Mucosa of rectum (tissue), 2 donors: ENCODE measurements around the gene NPAT.

Experiments used
- H3K27ac ChIP-seq, 2 donors: one replicate each; pipeline ENCODE4 v1.7.0; 2013; ENCODE audit warnings: inconsistent platforms in 2 of 2, low read depth in 2 of 2, low read length in 2 of 2
- H3K27me3 ChIP-seq, 2 donors: one replicate each; pipeline ENCODE4 v1.7.0; 2013; ENCODE audit warnings: low read length in 2 of 2; ENCODE audit not compliant: control insufficient read depth in 2 of 2, insufficient read depth in 2 of 2
- H3K36me3 ChIP-seq, 2 donors: one replicate each; pipeline ENCODE4 v1.7.0; 2013; ENCODE audit warnings: low read length in 2 of 2; ENCODE audit not compliant: control insufficient read depth in 2 of 2, insufficient read depth in 2 of 2
- H3K4me1 ChIP-seq, 2 donors: one replicate each; pipeline ENCODE4 v1.7.0; 2013; ENCODE audit warnings: low read length in 2 of 2, mild to moderate bottlenecking in 1 of 2; ENCODE audit not compliant: control insufficient read depth in 2 of 2, insufficient read depth in 2 of 2
- H3K4me3 ChIP-seq, 2 donors: one replicate each; pipeline ENCODE4 v1.7.0; 2013; ENCODE audit warnings: low read length in 2 of 2
- H3K9ac ChIP-seq, 2 donors: one replicate each; pipeline ENCODE4 v1.7.0; 2013; ENCODE audit warnings: low read length in 2 of 2, low read depth in 1 of 2, mild to moderate bottlenecking in 1 of 2
- H3K9me3 ChIP-seq, 2 donors: one replicate each; pipeline ENCODE4 v1.7.0; 2013; ENCODE audit warnings: low read length in 2 of 2; ENCODE audit not compliant: control insufficient read depth in 2 of 2
- donor health status: healthy.
- donor health status: Normal muscosa, but diverticular disease.

Gene NPAT

DNA sequence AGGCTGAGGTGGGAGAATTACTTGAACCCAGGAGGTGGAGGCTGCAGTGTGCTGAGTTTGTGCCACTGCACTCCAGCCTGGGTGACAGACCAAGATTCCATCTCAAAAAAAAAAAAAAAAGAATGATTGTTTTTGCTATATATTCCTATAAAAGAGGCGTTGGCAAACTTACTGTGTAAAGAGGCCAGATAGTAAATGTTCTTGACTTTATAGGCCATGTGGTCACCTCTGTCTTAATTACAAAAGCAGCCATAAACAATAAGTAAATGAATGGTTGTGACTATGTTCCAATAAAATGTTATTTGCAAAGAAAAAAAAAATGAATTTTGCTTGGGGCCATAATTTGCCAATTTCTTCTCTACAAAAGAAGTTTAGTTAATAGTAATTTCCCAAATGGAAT, 12.8 kb upstream of the NPAT start:
- H3K4me3 ChIP-seq, result no peak overlapping the region
- H3K4me1 ChIP-seq, result peaks cover 2 to 3% of the 10 kb centered on the region in 2 donors
- H3K9me3 ChIP-seq, result no peaks in the 10 kb centered on the region
- no peak overlapping the region for H3K27ac ChIP-seq
- H3K36me3 ChIP-seq, result peaks cover 2 to 19% of the 10 kb centered on the region in 2 donors
- no peak overlapping the region for H3K9ac ChIP-seq
- no peaks in the 10 kb centered on the region for H3K27me3 ChIP-seq

DNA sequence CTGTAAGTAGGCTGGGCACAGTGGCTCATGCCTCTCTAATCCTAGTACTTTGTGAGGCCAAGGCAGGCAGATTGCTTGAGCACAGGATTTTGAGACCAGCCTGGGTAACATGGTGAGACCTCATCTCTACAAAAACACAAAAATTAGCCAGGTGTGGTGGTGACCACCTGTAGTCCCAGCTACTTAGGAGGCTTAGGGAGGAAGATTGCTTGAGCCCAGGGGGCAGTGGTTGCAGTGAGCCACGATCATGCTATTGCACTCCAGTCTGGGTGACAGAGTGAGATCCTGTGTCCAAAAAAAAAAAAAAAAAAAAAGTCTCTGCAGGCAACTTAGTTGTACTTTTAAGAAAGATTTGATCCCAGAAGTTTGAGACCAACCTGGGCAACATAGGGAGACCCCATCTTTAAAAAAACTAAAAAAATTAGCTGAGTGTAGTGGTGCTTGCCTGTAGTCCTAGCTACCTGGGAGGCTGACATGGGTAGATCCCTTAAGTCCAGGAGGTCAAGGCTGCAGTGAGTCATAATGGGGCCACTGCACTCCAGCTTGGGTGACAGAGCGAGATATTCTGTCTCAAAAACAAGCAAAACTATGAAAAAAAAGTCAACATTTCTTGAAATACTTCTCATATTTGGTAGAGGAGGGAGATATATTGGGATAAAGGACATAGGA, 11.0 kb upstream of the NPAT start:
- Histone ChIP-seq H3K27me3 (no peaks in the 10 kb centered on the region), H3K9me3 (no peaks in the 10 kb centered on the region), H3K4me3 (no peak overlapping the region), H3K4me1 (peaks cover 2 to 6% of the 10 kb centered on the region in 2 donors), H3K36me3 (peaks cover 10 to 22% of the 10 kb centered on the region in 2 donors), H3K9ac (no peak overlapping the region), H3K27ac (no peak overlapping the region)

- H3K27me3 ChIP-seq, result no peaks in the 10 kb centered on the region
- H3K9me3 ChIP-seq, result no peaks in the 10 kb centered on the region
- H3K36me3 ChIP-seq, result peaks cover 13 to 16% of the 10 kb centered on the region in 2 donors
- no peak overlapping the region for H3K9ac ChIP-seq
- H3K4me3 ChIP-seq, result no peak overlapping the region
- H3K27ac ChIP-seq, result no peak overlapping the region
- peaks cover 7 to 9% of the 10 kb centered on the region in 2 donors for H3K4me1 ChIP-seq
Measured at GRCh38 chr11:108228251-108228650, 5.8 kb upstream of the NPAT start.

GRCh38 chr11:108226036-108226435, 3.6 kb upstream of the NPAT start:
- H3K4me3 ChIP-seq, result no peak overlapping the region
- H3K36me3 ChIP-seq, result peaks cover 9 to 13% of the 10 kb centered on the region in 2 donors
- H3K27me3 ChIP-seq, result no peaks in the 10 kb centered on the region
- no peak overlapping the region for H3K9ac ChIP-seq
- peaks cover 10 to 14% of the 10 kb centered on the region in 2 donors for H3K4me1 ChIP-seq
- H3K27ac ChIP-seq, result peak overlapping the region in 1 of 2 donors; percentile 44
- H3K9me3 ChIP-seq, result no peaks in the 10 kb centered on the region

GRCh38 chr11:108224911-108225786, 2.7 kb upstream of the NPAT start:
- H3K27ac ChIP-seq, result peak overlapping the region; percentile 97
- peaks cover 7 to 10% of the 10 kb centered on the region in 2 donors for H3K36me3 ChIP-seq
- no peaks in the 10 kb centered on the region for H3K9me3 ChIP-seq
- H3K4me3 ChIP-seq, result peak overlapping the region in 1 of 2 donors; percentile 96
- peak overlapping the region in 1 of 2 donors; percentile 92 for H3K9ac ChIP-seq
- no peaks in the 10 kb centered on the region for H3K27me3 ChIP-seq
- peaks cover 10 to 19% of the 10 kb centered on the region in 2 donors for H3K4me1 ChIP-seq

GRCh38 chr11:108224366-108224765, 1.9 kb upstream of the NPAT start:
- peak overlapping the region; percentile 97 for H3K27ac ChIP-seq
- H3K36me3 ChIP-seq, result peaks cover 3 to 4% of the 10 kb centered on the region in 2 donors
- H3K9ac ChIP-seq, result peak overlapping the region; percentile 1 to 92
- no peaks in the 10 kb centered on the region for H3K9me3 ChIP-seq
- H3K4me3 ChIP-seq, result peak overlapping the region; percentile 96 to 99
- H3K4me1 ChIP-seq, result peaks cover 10 to 19% of the 10 kb centered on the region in 2 donors
- H3K27me3 ChIP-seq, result no peaks in the 10 kb centered on the region

DNA sequence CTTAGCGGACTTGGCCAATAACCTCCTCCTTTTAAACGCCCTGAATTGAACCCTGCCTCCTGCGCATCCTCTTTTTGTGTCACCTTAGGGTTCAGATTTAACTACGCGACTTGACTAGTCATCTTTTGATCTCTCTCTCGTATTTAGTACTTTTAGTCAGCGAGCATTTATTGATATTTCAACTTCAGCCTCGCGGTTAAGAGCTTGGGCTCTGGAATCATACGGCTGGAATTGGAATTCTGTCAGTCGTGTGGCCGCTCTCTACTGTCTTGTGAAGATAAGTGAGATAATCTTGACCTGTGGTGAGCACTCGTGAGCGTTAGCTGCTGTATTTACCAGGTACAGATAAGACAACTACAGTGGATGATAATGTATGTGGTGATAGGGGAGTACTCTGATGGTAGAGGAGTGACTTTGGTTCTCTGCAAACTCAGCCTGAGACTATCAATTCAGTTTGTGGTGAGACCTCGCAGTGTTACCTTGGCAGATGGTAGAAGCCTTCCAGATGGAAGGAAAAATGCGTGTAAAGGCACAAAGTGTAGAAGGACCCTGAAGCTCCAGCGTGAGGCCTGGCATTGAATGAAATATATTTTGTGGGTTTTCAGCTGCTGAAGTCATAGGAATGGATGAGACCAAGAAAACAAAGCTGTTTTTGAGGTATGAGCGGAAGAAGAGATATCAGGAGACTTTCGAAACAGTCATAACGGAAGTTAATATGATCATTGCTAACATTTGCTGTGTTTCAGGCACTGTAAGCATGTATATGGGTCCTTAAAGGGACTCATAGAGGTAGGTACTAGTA, 1.1 kb upstream of the NPAT start:
- Histone ChIP-seq H3K4me1 (peaks cover 9 to 19% of the 10 kb centered on the region in 2 donors), H3K27me3 (no peaks in the 10 kb centered on the region), H3K36me3 (peaks cover under 1 to 3% of the 10 kb centered on the region in 2 donors), H3K4me3 (peak overlapping the region; percentile 96 to 99), H3K27ac (peak overlapping the region; percentile 97), H3K9me3 (no peaks in the 10 kb centered on the region), H3K9ac (peak overlapping the region; percentile 81 to 92)

GRCh38 chr11:108221911-108222573, 396 bp downstream of the NPAT start:
- Histone ChIP-seq H3K36me3 (no peaks in the 10 kb centered on the region), H3K27ac (peak overlapping the region; percentile 95 to 97), H3K27me3 (no peaks in the 10 kb centered on the region), H3K4me1 (peaks cover 7 to 19% of the 10 kb centered on the region in 2 donors), H3K9me3 (no peaks in the 10 kb centered on the region), H3K4me3 (peak overlapping the region; percentile 91 to 99), H3K9ac (peak overlapping the region; percentile 94 to 98)

- H3K27me3 ChIP-seq, result no peaks in the 10 kb centered on the region
- H3K4me1 ChIP-seq, result peaks cover 4 to 19% of the 10 kb centered on the region in 2 donors
- H3K9me3 ChIP-seq, result no peaks in the 10 kb centered on the region
- H3K9ac ChIP-seq, result peak overlapping the region in 1 of 2 donors; percentile 94
- H3K36me3 ChIP-seq, result no peaks in the 10 kb centered on the region
- peak overlapping the region; percentile 91 to 99 for H3K4me3 ChIP-seq
- H3K27ac ChIP-seq, result peak overlapping the region; percentile 95 to 97
Measured at GRCh38 chr11:108221371-108221770, 1.1 kb downstream of the NPAT start.
